Measurements from ENCODE around the gene GTPBP8. TPM values are rescaled to one million over a fixed set of nuclear protein-coding genes. Genes with fewer than 3 reads are reported as not detected.

The GTPBP8 gene
- total RNA-seq, 6 donors from 2014 or later = 5.8 to 36.6 (median 14.4) TPM

DNA sequence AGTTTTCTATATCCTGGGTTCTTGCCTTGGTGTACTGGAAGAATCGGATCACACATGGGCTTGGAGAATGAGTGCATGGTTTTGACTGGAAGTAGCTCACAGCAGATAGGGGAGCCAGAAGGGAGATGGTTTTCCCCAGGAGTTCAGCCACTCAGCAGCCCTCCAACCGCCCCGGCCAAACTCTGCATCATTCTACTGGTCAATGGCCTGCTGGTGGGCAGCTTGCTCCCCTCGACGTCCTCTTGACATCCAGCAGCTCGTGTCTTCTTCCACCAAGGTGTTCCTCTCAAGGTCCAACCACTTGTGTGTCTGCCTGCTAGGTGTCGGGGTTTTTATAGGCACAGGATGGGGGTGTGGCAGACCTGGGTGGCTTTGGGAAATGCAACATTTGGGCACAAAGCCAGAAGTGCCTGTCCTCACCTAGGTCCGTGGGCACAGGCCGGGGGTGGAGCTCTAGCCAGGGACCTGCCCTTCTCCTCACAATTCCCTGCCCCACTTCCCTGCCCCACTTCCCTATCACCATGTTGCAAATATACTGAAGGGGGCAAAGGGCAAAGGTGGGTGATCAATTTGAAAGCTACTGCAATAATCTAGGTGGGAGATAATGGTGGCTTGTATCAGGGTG is 3.0 kb upstream of the GTPBP8 start:
- H3K4me1 ChIP-seq = peaks cover 12 to 27% (median 22%) of the 10 kb centered on the region in 4 donors
- DNase-seq (peak in 1 of 2 donors; percentile 4), ATAC-seq (ENCODE audit: low FRiP score in 2 of 2) (no peak)
- no peak overlapping the region for H3K4me3 ChIP-seq
- no peaks in the 10 kb centered on the region for H3K27me3 ChIP-seq
- TF ChIP-seq POLR2AphosphoS5 (IDR thresholded peaks at IDR 0.05) = no peak
- no peak for TF ChIP-seq POLR2A (IDR thresholded peaks at IDR 0.05)
- no peak for TF ChIP-seq EP300 (IDR thresholded peaks at IDR 0.05)
- TF ChIP-seq CTCF (IDR thresholded peaks at IDR 0.05) = no peak
- no peaks in the 10 kb centered on the region for H3K36me3 ChIP-seq
- WGBS, 2 donors = 90 to 93% methylated on average over 3 to 9 of the region's 9 CpGs
- H3K27ac ChIP-seq = no peak overlapping the region
- H3K9me3 ChIP-seq = no peaks in the 10 kb centered on the region

DNA sequence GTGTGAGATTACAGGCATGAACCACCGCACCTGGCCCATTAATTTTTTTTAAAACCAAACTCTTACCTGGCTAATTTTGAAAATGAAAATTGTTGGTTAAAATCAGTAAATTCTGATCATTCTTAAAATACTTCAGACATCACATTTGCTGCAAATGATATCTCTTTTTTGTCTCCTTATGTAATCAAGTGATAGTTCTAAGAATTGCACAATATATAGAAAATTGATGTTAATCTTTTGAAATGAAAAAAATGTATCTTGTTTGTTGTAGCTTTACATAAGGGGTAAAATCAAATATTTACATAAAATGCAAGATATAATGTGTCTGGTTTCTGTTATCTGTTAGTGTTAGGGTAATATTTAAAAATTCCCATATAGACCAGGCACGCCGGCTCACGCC is 5.0 kb downstream of the GTPBP8 start:
- Histone ChIP-seq H3K27me3 (no peaks in the 10 kb centered on the region), H3K36me3 (peaks cover 0 to 27% (median 14%) of the 10 kb centered on the region in 4 donors), H3K4me3 (no peak overlapping the region), H3K9me3 (no peaks in the 10 kb centered on the region), H3K27ac (no peak overlapping the region), H3K4me1 (peaks cover 12 to 18% (median 16%) of the 10 kb centered on the region in 4 donors)
- WGBS, 2 donors = 94 to 96% methylated on average over 4 of the region's 4 CpGs
- DNase-seq = no peak
- no peak for ATAC-seq (ENCODE audit: low FRiP score in 2 of 2)
- no peak for TF ChIP-seq CTCF (IDR thresholded peaks at IDR 0.05)
- no peak for TF ChIP-seq EP300 (IDR thresholded peaks at IDR 0.05)
- TF ChIP-seq POLR2A (IDR thresholded peaks at IDR 0.05) = no peak
- no peak for TF ChIP-seq POLR2AphosphoS5 (IDR thresholded peaks at IDR 0.05)

- Histone ChIP-seq H3K36me3 (peaks cover 3 to 74% (median 32%) of the 10 kb centered on the region in 4 donors), H3K9me3 (no peaks in the 10 kb centered on the region), H3K4me1 (no peaks in the 10 kb centered on the region), H3K4me3 (no peak overlapping the region), H3K27me3 (no peaks in the 10 kb centered on the region), H3K27ac (no peak overlapping the region)
- DNase-seq (no peak), ATAC-seq (ENCODE audit: low FRiP score in 2 of 2) (no peak)
- TF ChIP-seq POLR2A (IDR thresholded peaks at IDR 0.05) (no peak), EP300 (IDR thresholded peaks at IDR 0.05) (no peak), POLR2AphosphoS5 (IDR thresholded peaks at IDR 0.05) (no peak), CTCF (IDR thresholded peaks at IDR 0.05) (no peak)
- WGBS, 2 donors = 79 to 81% methylated on average over 4 of the region's 4 CpGs
These were observed 9.9 kb downstream of the GTPBP8 start for GRCh38 chr3:113000691-113001090.

GRCh38 chr3:113002037-113002436 is 11.3 kb downstream of the GTPBP8 start:
- no peak overlapping the region for H3K4me3 ChIP-seq
- no peak for DNase-seq
- H3K36me3 ChIP-seq = peaks cover 3 to 87% (median 40%) of the 10 kb centered on the region in 4 donors
- no peak overlapping the region for H3K27ac ChIP-seq
- H3K4me1 ChIP-seq = no peaks in the 10 kb centered on the region
- no peaks in the 10 kb centered on the region for H3K9me3 ChIP-seq
- TF ChIP-seq POLR2AphosphoS5 (IDR thresholded peaks at IDR 0.05) (no peak), EP300 (IDR thresholded peaks at IDR 0.05) (no peak), POLR2A (IDR thresholded peaks at IDR 0.05) (no peak)
- no peaks in the 10 kb centered on the region for H3K27me3 ChIP-seq
- no peak for ATAC-seq (ENCODE audit: low FRiP score in 2 of 2)

GRCh38 chr3:113002679-113003078 is 11.9 kb downstream of the GTPBP8 start:
- Histone ChIP-seq H3K4me1 (no peaks in the 10 kb centered on the region), H3K9me3 (no peaks in the 10 kb centered on the region), H3K4me3 (no peak overlapping the region), H3K27me3 (no peaks in the 10 kb centered on the region), H3K36me3 (peaks cover 3 to 89% (median 40%) of the 10 kb centered on the region in 4 donors), H3K27ac (peak overlapping the region in 1 of 4 donors; percentile 14)
- no peak for DNase-seq
- no peak for TF ChIP-seq EP300 (IDR thresholded peaks at IDR 0.05)
- no peak for TF ChIP-seq POLR2A (IDR thresholded peaks at IDR 0.05)
- TF ChIP-seq CTCF (IDR thresholded peaks at IDR 0.05) = no peak
- no peak for TF ChIP-seq POLR2AphosphoS5 (IDR thresholded peaks at IDR 0.05)
- no peak for ATAC-seq (ENCODE audit: low FRiP score in 2 of 2)
